ENCODE data around the gene KRTAP5-1.
"Not testable (repeated sequence)": the region's sequence is repeated elsewhere in the genome, so short reads cannot be mapped to it uniquely, and the experiment has no call there.

KRTAP5-1 gene, protein sequence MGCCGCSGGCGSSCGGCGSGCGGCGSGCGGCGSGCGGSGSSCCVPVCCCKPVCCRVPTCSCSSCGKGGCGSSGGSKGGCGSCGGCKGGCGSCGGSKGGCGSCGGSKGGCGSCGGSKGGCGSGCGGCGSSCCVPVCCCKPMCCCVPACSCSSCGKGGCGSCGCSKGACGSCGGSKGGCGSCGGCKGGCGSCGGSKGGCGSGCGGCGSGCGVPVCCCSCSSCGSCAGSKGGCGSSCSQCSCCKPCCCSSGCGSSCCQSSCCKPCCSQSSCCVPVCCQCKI

DNA sequence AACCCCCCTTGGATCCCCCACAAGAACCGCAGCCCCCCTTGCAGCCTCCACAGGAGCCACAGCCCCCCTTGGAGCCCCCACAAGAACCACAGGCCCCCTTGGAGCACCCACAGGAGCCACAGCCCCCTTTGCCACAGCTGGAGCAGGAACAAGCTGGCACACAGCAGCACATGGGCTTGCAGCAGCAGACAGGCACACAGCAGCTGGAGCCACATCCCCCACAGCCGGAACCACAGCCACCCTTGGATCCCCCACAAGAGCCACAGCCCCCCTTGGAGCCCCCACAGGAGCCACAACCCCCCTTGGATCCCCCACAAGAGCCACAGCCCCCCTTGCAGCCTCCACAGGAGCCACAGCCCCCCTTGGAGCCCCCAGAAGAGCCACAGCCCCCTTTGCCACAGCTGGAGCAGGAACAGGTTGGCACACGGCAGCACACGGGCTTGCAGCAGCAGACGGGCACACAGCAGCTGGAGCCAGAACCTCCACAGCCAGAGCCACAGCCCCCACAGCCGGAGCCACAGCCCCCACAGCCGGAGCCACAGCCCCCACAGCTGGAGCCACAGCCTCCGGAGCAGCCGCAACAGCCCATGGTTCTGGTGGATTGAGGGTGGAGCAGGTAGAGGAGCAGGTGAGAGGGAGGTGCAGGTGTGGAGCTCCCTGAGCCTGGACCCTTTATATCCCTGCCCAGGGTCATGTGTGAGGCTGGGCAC is at the start of gene KRTAP5-1:
KRTAP5-1 (minus strand) TSS at position 623 of the 710 bp plus-strand sequence; CDS start at position 589, 34 bp downstream.
- H3K4me3 ChIP-seq (ENCODE audit: low read depth, low read length); DNase-seq (ENCODE audit: low read depth); in situ Hi-C loops (cut with HindIII; ENCODE audit: low sequenced_read_pairs): not testable (repeated sequence)

DNA sequence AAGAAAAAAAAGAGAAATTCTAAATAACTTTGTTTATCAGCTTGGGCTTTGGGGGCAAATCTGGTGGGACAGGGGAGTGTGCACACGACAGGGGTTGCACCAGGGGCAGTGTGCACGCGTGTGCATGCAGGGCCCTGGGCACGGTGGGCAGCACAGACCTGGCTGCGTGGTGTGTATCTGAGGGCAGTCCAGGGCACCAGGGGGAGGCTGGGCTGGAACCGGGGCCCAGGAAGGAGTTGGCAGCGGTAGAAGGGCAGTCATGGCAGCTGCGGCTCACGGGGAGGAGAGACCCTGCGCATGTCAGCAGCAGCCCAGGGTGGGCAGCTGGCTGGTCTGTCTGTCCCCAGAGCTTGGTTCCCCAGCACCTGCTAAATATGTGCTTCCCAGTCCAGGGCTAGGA is 48.8 kb upstream of the KRTAP5-1 start:
- no peak for TF ChIP-seq CTCF (IDR thresholded peaks at IDR 0.05; ENCODE audit: low read depth, low read length, missing control alignments)
- DNase-seq (ENCODE audit: low read depth), result no peak
- no peak overlapping the region for H3K4me3 ChIP-seq (ENCODE audit: low read depth, low read length)
- in situ Hi-C loops (cut with HindIII; ENCODE audit: low sequenced_read_pairs), result loop anchor here (10.0 kb wide), 3 partner anchors 99 to 461 kb away; no protein-coding TSS in a partner anchor

GRCh38 chr11:1632053-1632714 is 47.1 kb upstream of the KRTAP5-1 start:
- H3K4me3 ChIP-seq (ENCODE audit: low read depth, low read length), result no peak overlapping the region
- in situ Hi-C loops (cut with HindIII; ENCODE audit: low sequenced_read_pairs), result loop anchor here (10.0 kb wide), 3 partner anchors 97 to 463 kb away; no protein-coding TSS in a partner anchor
- no peak for DNase-seq (ENCODE audit: low read depth)
- TF ChIP-seq CTCF (IDR thresholded peaks at IDR 0.05; ENCODE audit: low read depth, low read length, missing control alignments), result no peak

- in situ Hi-C loops (cut with HindIII; ENCODE audit: low sequenced_read_pairs), result loop anchor here (10.0 kb wide), 3 partner anchors 96 to 464 kb away; no protein-coding TSS in a partner anchor
- TF ChIP-seq CTCF (IDR thresholded peaks at IDR 0.05; ENCODE audit: low read depth, low read length, missing control alignments), result no peak
These were observed 46.0 kb upstream of the KRTAP5-1 start for GRCh38 chr11:1631066-1631568.

GRCh38 chr11:1630271-1630670 is 45.2 kb upstream of the KRTAP5-1 start:
- in situ Hi-C loops (cut with HindIII; ENCODE audit: low sequenced_read_pairs), result loop anchor here (10.0 kb wide), 3 partner anchors 95 to 465 kb away; no protein-coding TSS in a partner anchor
- TF ChIP-seq CTCF (IDR thresholded peaks at IDR 0.05; ENCODE audit: low read depth, low read length, missing control alignments), result no peak
- no peak overlapping the region for H3K4me3 ChIP-seq (ENCODE audit: low read depth, low read length)
- no peak for DNase-seq (ENCODE audit: low read depth)

More at GRCh38 chr11:1631066-1631568, 46.0 kb upstream of the KRTAP5-1 start:
- no peak overlapping the region for H3K4me3 ChIP-seq (ENCODE audit: low read depth, low read length)
- no peak for DNase-seq (ENCODE audit: low read depth)

GRCh38 chr11:1629326-1630185 is 44.5 kb upstream of the KRTAP5-1 start, which contains the start of gene KRTAP5-5:
Gene KRTAP5-5, plus strand, starts transcription at chr11:1629775. Its CDS starts 66 bp downstream, at chr11:1629841.
- H3K4me3 ChIP-seq (ENCODE audit: low read depth, low read length), result no peak within 1 kb of the TSS
- in situ Hi-C loops (cut with HindIII; ENCODE audit: low sequenced_read_pairs), result loop anchor here (10.0 kb wide), 3 partner anchors 95 to 465 kb away; no protein-coding TSS in a partner anchor

More at GRCh38 chr11:1629326-1630185, 44.5 kb upstream of the KRTAP5-1 start, which contains the start of gene KRTAP5-5:
- TF ChIP-seq CTCF (IDR thresholded peaks at IDR 0.05; ENCODE audit: low read depth, low read length, missing control alignments), result no peak
- DNase-seq (ENCODE audit: low read depth), result no peak
